Measurements from ENCODE around the gene FAM174A. TPM values are rescaled to one million over a fixed set of nuclear protein-coding genes. Genes with fewer than 3 reads are reported as not detected.

The FAM174A gene
- polyA plus RNA-seq, 6 donors from 2014 or later = 3.7 to 6.9 (median 4.8) TPM; not detected in 1

DNA sequence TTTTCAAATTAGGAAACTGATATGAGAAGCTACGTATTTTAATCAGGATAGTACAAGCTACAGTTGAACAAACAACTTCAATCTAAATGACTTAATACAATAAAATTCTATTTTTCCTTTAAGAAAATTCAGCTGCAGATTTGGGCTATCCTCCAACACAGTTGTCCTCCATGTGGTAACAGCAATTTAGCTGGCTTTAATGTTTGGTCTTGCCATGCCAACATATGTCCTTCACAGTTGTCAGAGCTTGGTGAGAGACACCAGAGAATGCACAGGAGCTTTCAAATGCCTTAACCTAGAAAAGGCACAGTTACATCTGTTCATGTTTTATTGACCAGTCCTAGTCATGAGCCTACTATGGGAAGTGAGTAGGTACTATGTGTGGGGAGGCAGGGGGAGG is 10.8 kb downstream of the FAM174A start:
- H3K27ac Mint-ChIP-seq = no peak overlapping the region
- no peak for ATAC-seq (ENCODE audit: low read depth in 2 of 2)
- DNase-seq = no peak
- H3K27me3 Mint-ChIP-seq = no peaks in the 10 kb centered on the region
- H3K36me3 Mint-ChIP-seq = no peaks in the 10 kb centered on the region
- H3K4me3 Mint-ChIP-seq = no peak overlapping the region
- H3K9me3 Mint-ChIP-seq = peaks cover 0 to 2% (median 0%) of the 10 kb centered on the region in 7 donors
- peaks cover 4 to 12% (median 9%) of the 10 kb centered on the region in 3 donors for H3K4me1 Mint-ChIP-seq

GRCh38 chr5:100550531-100551051 is 15.4 kb downstream of the FAM174A start:
- H3K4me3 Mint-ChIP-seq = no peak overlapping the region
- H3K36me3 Mint-ChIP-seq = no peaks in the 10 kb centered on the region
- peak overlapping the region in 3 of 6 donors; percentile 15 to 17 (median 16) for H3K27ac Mint-ChIP-seq
- H3K9me3 Mint-ChIP-seq = peaks cover 0 to 2% (median 0%) of the 10 kb centered on the region in 7 donors
- H3K4me1 Mint-ChIP-seq = peaks cover 8 to 12% (median 9%) of the 10 kb centered on the region in 3 donors
- H3K27me3 Mint-ChIP-seq = no peaks in the 10 kb centered on the region
- no peak for DNase-seq
- peak in 1 of 2 donors; percentile 18 for ATAC-seq (ENCODE audit: low read depth in 2 of 2)

DNA sequence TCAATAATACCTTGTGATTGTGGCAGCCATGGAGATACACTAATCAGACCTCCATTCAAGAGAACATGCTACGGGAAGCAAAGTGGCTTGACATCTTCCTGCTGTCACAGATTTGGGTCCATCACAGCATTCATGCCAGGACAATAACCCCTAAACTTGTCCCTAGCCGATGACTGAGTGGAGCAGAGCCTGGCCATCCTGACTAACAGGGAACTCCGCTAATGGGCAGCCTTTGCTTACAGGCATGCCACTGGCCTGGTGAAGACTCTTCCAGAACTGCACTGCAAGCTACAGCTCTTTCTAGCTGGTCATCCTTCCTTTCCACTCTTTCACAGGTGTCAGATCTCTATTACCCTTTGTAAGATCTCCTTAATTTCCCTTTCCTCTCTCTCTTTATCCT is 16.0 kb downstream of the FAM174A start:
- Mint-ChIP-seq H3K36me3 (no peaks in the 10 kb centered on the region), H3K27me3 (no peaks in the 10 kb centered on the region), H3K4me3 (no peak overlapping the region), H3K9me3 (peaks cover 0 to 6% (median 0%) of the 10 kb centered on the region in 7 donors), H3K4me1 (peaks cover 8 to 12% (median 9%) of the 10 kb centered on the region in 3 donors), H3K27ac (peak overlapping the region in 3 of 6 donors; percentile 17 to 82 (median 57))
- ATAC-seq (ENCODE audit: low read depth in 2 of 2) (no peak), DNase-seq (no peak)

GRCh38 chr5:100553209-100553608 is 18.0 kb downstream of the FAM174A start:
- DNase-seq (no peak), ATAC-seq (ENCODE audit: low read depth in 2 of 2) (no peak)
- H3K27me3 Mint-ChIP-seq = no peaks in the 10 kb centered on the region
- H3K4me3 Mint-ChIP-seq = no peak overlapping the region
- H3K4me1 Mint-ChIP-seq = peaks cover 8 to 21% (median 12%) of the 10 kb centered on the region in 3 donors
- peaks cover 0 to 8% (median 0%) of the 10 kb centered on the region in 7 donors for H3K9me3 Mint-ChIP-seq
- H3K36me3 Mint-ChIP-seq = no peaks in the 10 kb centered on the region
- no peak overlapping the region for H3K27ac Mint-ChIP-seq

- DNase-seq (no peak), ATAC-seq (ENCODE audit: low read depth in 2 of 2) (no peak)
- peaks cover 25 to 29% of the 10 kb centered on the region in 2 donors for H3K36me3 Mint-ChIP-seq
- H3K4me3 Mint-ChIP-seq = no peak overlapping the region
- peaks cover 0 to 9% (median 5%) of the 10 kb centered on the region in 3 donors for H3K4me1 Mint-ChIP-seq
- H3K9me3 Mint-ChIP-seq = peaks cover 0 to 8% (median 0%) of the 10 kb centered on the region in 7 donors
- H3K27ac Mint-ChIP-seq = no peak overlapping the region
- no peaks in the 10 kb centered on the region for H3K27me3 Mint-ChIP-seq
Measured at GRCh38 chr5:100560860-100561259, 25.7 kb downstream of the FAM174A start.

DNA sequence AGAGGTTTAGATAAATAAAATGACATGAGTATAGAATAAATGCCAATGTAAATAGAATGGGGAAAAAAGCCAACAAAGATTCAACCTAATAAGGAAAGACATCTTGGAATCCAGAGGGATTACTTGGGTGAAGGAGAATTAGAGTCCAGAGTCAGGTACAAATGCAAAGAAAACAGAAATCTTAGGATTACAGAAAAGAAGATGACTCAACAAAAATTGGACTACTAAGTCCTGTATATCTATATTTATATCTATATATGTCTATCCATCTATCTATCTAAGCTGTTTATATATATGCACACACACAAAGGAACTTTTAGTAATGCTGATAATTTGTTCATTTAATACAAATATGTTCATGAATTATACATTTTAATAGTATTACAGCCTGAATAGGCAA is 27.6 kb downstream of the FAM174A start:
- no peak overlapping the region for H3K4me3 Mint-ChIP-seq
- no peaks in the 10 kb centered on the region for H3K27me3 Mint-ChIP-seq
- peaks cover 25 to 29% of the 10 kb centered on the region in 2 donors for H3K36me3 Mint-ChIP-seq
- no peak for ATAC-seq (ENCODE audit: low read depth in 2 of 2)
- H3K4me1 Mint-ChIP-seq = peaks cover 2 to 7% (median 3%) of the 10 kb centered on the region in 3 donors
- peaks cover 0 to 5% (median 0%) of the 10 kb centered on the region in 7 donors for H3K9me3 Mint-ChIP-seq
- DNase-seq = no peak
- no peak overlapping the region for H3K27ac Mint-ChIP-seq

DNA sequence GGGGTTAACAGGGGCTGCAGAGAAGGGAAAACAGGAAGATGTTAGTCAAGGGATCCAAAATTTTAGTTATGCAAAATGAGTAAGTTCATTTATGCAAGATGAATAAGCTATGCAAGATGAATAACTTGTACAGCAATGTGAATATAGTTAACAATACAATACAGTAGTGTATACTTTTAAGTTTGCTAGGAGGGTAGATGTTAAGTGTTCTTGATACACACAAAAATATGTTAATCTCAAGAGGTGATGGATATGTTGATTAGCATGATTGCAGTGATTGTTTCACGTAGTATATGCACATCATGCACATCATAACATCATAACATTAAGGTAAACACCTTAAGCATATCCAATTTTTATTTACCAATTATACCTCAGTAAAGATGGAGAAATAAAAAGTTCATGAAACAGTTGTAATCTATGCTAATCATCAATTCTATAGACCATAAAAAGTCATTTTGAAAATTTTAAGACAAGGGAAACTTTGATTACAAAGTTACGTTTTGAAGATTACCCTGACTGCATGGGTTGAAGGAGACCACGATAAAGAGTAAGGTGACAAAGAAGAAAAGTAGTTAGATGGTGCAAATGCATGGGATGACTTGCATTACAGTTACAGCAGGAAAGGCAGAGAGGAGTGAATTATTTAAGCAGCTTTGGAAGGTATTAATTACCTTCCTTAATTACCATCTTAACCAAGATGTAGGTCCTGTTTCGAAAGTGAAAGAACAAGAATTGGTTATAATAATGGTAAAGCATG is 31.4 kb downstream of the FAM174A start:
- Mint-ChIP-seq H3K27ac (no peak overlapping the region), H3K36me3 (peaks cover 22 to 25% of the 10 kb centered on the region in 2 donors), H3K27me3 (no peaks in the 10 kb centered on the region), H3K4me3 (no peak overlapping the region), H3K4me1 (peaks cover 0 to 7% (median under 1%) of the 10 kb centered on the region in 3 donors), H3K9me3 (no peaks in the 10 kb centered on the region)
- no peak for DNase-seq
- no peak for ATAC-seq (ENCODE audit: low read depth in 2 of 2)

GRCh38 chr5:100574716-100575115 is 39.5 kb downstream of the FAM174A start:
- Mint-ChIP-seq H3K4me3 (no peak overlapping the region), H3K27ac (no peak overlapping the region), H3K4me1 (no peaks in the 10 kb centered on the region), H3K9me3 (peaks cover 0 to 3% (median 0%) of the 10 kb centered on the region in 7 donors), H3K27me3 (no peaks in the 10 kb centered on the region), H3K36me3 (peaks cover 0 to 5% of the 10 kb centered on the region in 2 donors)
- DNase-seq = no peak
- no peak for ATAC-seq (ENCODE audit: low read depth in 2 of 2)

DNA sequence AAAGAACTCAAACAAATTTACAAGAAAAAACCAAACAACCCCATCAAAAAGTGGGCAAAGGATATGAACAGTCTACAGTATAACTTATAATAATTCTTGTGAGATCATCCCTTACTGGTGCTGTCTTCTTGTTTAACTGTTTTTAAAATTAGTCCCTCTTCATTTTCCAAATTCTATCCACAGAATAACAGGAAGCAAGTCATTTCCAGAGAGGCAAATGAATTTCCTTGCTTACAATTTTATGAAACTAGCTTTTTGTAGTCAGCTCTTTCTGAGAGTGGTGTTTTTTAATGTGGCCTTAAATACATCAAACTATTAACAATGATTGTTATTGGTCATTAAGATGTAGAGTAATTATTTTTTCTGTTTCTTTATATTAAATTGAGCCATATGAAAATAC is 40.6 kb downstream of the FAM174A start:
- no peak for ATAC-seq (ENCODE audit: low read depth in 2 of 2)

GRCh38 chr5:100576217-100576751 is 41.1 kb downstream of the FAM174A start:
- Mint-ChIP-seq H3K27ac (no peak overlapping the region), H3K36me3 (peaks cover 12 to 14% of the 10 kb centered on the region in 2 donors), H3K27me3 (no peaks in the 10 kb centered on the region), H3K9me3 (peaks cover 0 to 3% (median 0%) of the 10 kb centered on the region in 7 donors), H3K4me3 (no peak overlapping the region), H3K4me1 (no peaks in the 10 kb centered on the region)
- DNase-seq = no peak
- no peak for ATAC-seq (ENCODE audit: low read depth in 2 of 2)

More for the DNA sequence above, 40.6 kb downstream of the FAM174A start:
- H3K27me3 Mint-ChIP-seq = no peaks in the 10 kb centered on the region
- no peak for DNase-seq
- peaks cover 9 to 12% of the 10 kb centered on the region in 2 donors for H3K36me3 Mint-ChIP-seq
- peaks cover 0 to 3% (median 0%) of the 10 kb centered on the region in 7 donors for H3K9me3 Mint-ChIP-seq
- H3K4me1 Mint-ChIP-seq = no peaks in the 10 kb centered on the region
- peak overlapping the region in 1 of 6 donors; percentile 12 for H3K27ac Mint-ChIP-seq
- no peak overlapping the region for H3K4me3 Mint-ChIP-seq

DNA sequence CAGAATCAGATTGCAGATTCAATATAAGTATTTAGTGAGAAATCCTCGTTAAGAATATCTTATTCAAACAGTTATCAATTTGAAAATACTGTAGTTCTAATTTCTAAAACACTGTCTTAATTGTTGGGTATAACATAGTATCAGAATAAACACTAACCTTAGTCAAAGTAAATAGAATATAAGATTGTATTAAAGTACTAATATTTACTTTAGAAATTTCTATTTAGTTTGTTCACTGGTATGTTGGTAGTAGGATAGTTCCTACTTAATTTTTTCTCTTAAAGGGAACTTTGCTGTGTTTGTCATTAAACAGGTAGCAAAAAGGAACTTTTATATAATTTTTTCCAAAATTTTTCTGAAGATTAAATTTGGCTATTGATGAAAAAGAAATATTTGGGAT is 42.3 kb downstream of the FAM174A start:
- Mint-ChIP-seq H3K36me3 (peaks cover 12 to 16% of the 10 kb centered on the region in 2 donors), H3K9me3 (peaks cover 0 to under 1% (median 0%) of the 10 kb centered on the region in 7 donors), H3K27me3 (no peaks in the 10 kb centered on the region), H3K4me1 (no peaks in the 10 kb centered on the region), H3K4me3 (no peak overlapping the region), H3K27ac (no peak overlapping the region)
- no peak for DNase-seq
- ATAC-seq (ENCODE audit: low read depth in 2 of 2) = no peak

DNA sequence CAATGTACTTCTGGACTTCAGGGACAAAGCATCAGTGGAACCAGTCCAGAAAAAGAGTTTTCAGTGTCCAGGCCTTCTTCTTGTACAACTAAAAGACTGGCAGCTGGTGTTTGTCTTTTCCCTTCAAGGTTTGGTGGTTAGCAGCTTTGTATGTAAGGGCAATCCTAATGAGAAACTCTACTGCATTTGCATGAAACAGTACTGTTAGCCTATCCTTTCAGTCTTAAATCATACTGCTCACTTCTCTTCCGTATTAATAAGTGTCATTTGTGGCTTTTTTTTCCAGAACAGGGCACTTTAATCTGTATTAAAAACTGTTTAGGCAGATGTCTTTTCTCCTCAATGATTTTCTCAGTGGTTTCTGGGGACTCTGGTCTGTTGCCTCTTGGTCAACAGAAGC is 48.9 kb downstream of the FAM174A start:
- Mint-ChIP-seq H3K9me3 (no peaks in the 10 kb centered on the region), H3K4me1 (peaks cover 10 to 20% (median 18%) of the 10 kb centered on the region in 3 donors), H3K27ac (peak overlapping the region in 1 of 6 donors; percentile 1), H3K36me3 (peaks cover 15 to 16% of the 10 kb centered on the region in 2 donors), H3K27me3 (no peaks in the 10 kb centered on the region), H3K4me3 (no peak overlapping the region)
- DNase-seq (peak; percentile 2), ATAC-seq (ENCODE audit: low read depth in 2 of 2) (peak; percentile 23 to 25)

- H3K36me3 Mint-ChIP-seq = peaks cover 15 to 16% of the 10 kb centered on the region in 2 donors
- no peak overlapping the region for H3K27ac Mint-ChIP-seq
- DNase-seq = no peak
- H3K27me3 Mint-ChIP-seq = no peaks in the 10 kb centered on the region
- peaks cover 10 to 20% (median 18%) of the 10 kb centered on the region in 3 donors for H3K4me1 Mint-ChIP-seq
- no peaks in the 10 kb centered on the region for H3K9me3 Mint-ChIP-seq
- no peak for ATAC-seq (ENCODE audit: low read depth in 2 of 2)
- H3K4me3 Mint-ChIP-seq = no peak overlapping the region
Measured at GRCh38 chr5:100584889-100585288, 49.7 kb downstream of the FAM174A start.

DNA sequence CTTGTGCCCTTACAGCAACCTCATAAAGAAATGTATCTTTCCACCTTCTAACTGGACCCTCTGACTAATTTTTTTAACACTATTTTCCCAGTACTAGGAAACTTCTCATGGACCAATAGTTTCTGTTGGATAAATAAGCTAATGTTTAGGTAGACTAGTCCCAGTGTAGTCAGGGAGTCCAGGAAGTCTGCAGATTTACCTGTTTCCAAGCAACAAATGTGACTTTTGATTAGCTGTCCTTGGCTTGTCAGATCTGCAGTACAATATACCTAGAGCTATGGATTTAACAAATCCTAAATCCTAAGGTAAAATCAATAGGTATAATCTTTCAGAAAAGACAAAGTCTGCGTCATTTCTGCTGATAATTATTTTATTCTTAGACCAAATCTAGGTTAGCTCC is 55.7 kb downstream of the FAM174A start:
- H3K9me3 Mint-ChIP-seq = no peaks in the 10 kb centered on the region
- no peak overlapping the region for H3K4me3 Mint-ChIP-seq
- H3K27me3 Mint-ChIP-seq = no peaks in the 10 kb centered on the region
- H3K36me3 Mint-ChIP-seq = peaks cover 0 to 7% of the 10 kb centered on the region in 2 donors
- no peak overlapping the region for H3K27ac Mint-ChIP-seq
- ATAC-seq (ENCODE audit: low read depth in 2 of 2) (no peak), DNase-seq (no peak)
- no peaks in the 10 kb centered on the region for H3K4me1 Mint-ChIP-seq
